K562 (cell line): ENCODE data around the gene DHPS.
"Not testable (repeated sequence)": the region's sequence is repeated elsewhere in the genome, so short reads cannot be mapped to it uniquely, and the experiment has no call there.

Experiments
- KDM1A ChIP-seq, 2 experiments: fragments of 450-650 bp; IDR thresholded peaks; 2 replicates each; pipeline ENCODE4 v1.6.1; 2016; ENCODE audit warnings: mild to moderate bottlenecking in 2 of 2
- MITF ChIP-seq: IDR thresholded peaks from 2 replicates; pipeline ENCODE4 v1.6.1; 2014; ENCODE audit warnings: antibody characterized with exemption
- SMARCA5 ChIP-seq: fragments of 450-650 bp; IDR thresholded peaks from 2 replicates; pipeline ENCODE4 v1.6.1; 2016
- TAF1 ChIP-seq: IDR thresholded peaks from 2 replicates; pipeline ENCODE4 v1.6.1; 2011; ENCODE audit warnings: mild to moderate bottlenecking, low read length, moderate library complexity; ENCODE audit not compliant: insufficient read depth, control insufficient read depth, severe bottlenecking; ENCODE audit errors: extremely low read depth

GRCh38 chr19:12712077-12712476, 30.4 kb upstream of the DHPS start:
- TF ChIP-seq SMARCA5; MITF; TAF1; KDM1A (IDR thresholded peaks at IDR 0.05): not testable (repeated sequence)
